Skin of body (tissue), 2 donors: Measurements from ENCODE around the gene ZNF462. TPM values are rescaled to one million over a fixed set of nuclear protein-coding genes. Genes with fewer than 3 reads are reported as not detected.
A peak's percentile ranks its signal among the peaks of the same experiment; 100 is the strongest.
"Not testable (repeated sequence)": the region's sequence is repeated elsewhere in the genome, so short reads cannot be mapped to it uniquely, and the experiment has no call there.

ENCODE experiments used
- DNase-seq: peaks from one replicate; lab custom pipeline; 2025; lab: John Stamatoyannopoulos, UW
- total RNA-seq: library from RNA; depleted of rRNA; stranded (reverse); fragments of >200 nt; gene quantifications from one replicate; pipeline ENCODE4 v1.2.3, GENCODE V29; 2014

ZNF462 gene
- total RNA-seq, 1 donor from 2014 or later = 25.7 TPM

DNA sequence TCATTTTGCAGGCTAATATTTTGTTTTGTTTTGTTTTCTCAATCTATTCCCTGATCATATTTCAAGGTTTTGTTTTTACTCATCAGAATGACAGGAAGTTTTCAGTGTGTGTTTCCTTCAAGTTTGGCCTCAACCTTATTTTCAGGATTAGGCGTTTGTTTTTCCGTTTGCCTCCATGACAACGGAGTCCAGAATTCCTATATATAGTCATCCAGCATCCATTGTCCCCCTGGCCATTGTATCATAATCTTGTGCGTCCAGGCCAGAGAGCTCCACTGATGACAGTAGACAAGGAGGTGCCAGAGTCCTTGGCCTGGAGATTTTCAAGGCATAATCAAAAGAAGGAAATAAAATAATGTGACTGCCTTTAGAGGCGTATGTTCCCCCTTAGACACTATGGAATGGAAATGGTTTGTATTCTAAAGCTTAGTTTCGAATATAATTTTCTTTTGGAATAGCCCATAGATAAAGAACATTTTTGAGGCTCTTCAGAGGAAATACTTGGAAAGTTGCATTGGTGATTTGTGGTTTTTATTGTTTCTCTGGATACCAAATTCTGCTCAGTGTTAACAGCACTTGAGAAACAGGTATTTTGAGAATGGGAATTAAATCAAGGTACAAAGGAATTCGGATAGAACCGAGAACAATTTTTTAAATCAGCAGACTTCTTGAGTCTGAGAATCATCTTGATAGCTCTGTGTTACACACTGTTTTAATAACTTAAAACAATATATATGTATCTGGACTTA lies 99.8 kb downstream of the ZNF462 start:
- DNase-seq = peak; percentile 29

- no peak for DNase-seq
These were observed 100.7 kb downstream of the ZNF462 start for GRCh38 chr9:106963684-106964083.

DNA sequence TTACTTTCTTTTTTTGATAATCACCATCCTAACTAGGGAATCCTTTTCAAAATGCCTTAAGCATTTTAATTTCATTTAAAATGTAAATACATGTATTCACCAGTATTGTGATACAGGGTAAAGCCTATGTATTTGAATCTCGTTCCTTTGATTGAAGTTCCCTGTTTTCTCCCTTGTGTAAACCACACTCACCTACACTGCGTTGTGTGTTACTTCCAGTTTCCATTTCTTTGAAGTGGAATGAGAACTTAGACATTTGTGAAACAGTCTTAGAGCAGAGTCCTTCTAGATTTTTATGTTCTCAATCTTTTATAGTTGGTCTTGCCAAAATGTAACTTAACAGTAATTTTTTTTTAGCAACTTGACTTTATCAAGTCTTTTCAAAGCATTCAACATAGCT lies 101.4 kb downstream of the ZNF462 start:
- no peak for DNase-seq

DNA sequence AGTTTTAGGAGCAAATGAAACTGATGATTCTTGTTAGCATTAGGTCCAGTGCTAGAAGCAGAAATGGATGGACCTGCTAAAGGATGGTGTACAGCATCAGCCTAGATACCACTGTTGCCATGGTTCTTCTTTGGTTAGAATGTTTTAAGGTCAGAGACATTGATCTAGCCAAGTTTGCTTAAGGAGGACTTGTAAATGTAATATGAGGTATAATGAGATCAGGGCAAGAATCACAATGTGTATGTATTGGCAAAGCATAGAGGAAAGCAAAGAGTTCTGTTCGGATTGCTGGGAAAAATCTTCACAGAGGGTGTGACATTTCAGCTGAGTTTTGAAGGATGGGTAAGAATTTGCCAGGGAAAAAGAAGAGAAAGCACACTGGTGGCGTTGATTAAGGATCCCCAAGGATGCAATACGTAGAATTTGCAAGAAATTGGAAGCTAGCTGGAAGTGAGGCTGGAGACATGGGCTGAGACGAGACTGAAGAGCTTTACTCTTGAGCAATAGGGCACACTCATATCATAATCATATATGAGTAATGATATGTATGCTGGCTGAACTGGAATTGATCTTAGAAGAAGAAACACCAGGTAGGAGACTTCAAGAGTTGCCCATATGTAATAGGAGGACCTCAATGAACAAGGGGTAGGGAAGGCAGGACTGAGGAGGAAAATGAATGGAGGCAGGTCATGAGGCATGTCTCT lies 102.0 kb downstream of the ZNF462 start:
- no peak for DNase-seq

DNA sequence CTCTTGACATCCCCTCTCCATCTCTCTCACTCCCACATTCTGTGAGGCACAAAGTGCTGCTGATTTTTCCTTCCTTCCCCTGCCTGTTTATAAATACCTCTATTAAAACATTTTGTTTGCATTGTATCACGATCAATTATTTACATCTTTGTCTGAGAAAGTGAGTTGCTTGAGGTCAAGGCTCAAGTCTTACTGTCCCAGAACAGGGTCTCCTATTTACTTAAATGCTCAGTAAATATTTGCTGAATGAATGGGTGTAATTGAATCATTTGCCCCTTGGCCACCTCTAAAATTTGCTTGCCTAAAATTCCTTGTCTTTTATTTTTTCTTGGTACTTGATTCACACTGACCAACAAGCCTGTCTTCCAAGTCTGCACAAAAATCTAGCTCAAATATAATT lies 103.5 kb downstream of the ZNF462 start:
- DNase-seq = no peak

DNA sequence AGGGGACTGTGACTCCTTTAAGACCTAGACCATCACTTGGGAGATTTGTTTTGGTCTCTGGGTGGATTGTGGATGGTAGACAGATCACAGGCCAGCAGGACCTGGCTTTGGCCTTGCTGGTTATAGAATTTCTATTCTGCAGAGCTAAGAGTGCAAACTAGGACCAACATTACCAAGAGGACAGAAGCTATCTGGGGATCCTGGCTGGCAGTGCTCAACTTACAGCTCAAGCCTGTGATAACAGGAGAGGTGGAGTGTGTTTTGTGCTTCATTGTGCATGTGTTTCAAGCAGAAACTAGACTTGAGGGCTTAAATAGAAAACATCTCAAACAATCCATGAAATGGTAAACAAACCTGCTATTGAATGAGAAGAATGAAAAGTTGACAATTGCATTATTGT lies 106.7 kb downstream of the ZNF462 start:
- no peak for DNase-seq

GRCh38 chr9:106970219-106970975 lies 107.4 kb downstream of the ZNF462 start:
- DNase-seq = no peak

DNA sequence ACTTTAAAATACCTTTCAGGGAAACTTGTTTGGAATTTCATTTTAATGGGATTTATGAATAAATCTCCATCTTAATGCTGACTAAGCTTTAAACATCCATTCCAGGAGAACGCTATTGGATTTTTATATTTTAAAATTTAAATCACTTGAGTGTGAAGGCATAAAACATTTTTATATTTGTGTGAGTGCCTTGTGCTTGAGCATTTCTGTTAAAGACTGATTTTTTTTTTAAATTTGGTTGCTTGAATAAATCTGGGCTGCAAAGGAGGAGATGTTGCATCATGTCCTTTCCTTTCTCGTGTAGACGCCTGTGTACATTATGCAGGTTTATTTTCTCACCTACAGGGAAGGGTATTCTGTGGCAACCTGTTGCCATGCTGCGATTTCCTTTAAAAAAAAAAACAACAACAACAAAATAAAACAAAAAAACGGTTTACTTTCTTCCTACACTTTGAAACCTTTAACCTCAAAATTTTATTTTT lies 108.1 kb downstream of the ZNF462 start:
- DNase-seq = no peak

DNA sequence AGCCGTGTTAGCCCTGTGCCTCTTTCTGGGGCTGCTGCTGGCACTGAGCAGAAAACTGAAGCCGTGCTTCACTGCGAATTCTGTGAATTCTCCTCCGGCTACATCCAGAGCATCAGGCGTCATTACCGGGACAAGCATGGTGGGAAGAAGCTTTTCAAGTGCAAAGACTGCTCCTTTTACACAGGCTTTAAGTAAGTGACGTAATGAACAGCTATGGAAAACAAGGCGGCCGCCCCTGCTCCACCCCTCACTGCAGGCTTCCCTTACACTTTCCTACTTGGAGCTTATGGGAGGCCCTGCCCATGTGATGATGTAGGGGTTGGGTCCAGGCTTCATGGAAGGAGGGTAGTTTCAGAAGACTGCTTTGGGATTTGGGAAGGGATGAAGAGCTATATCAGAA lies 109.1 kb downstream of the ZNF462 start:
- DNase-seq = no peak

DNA sequence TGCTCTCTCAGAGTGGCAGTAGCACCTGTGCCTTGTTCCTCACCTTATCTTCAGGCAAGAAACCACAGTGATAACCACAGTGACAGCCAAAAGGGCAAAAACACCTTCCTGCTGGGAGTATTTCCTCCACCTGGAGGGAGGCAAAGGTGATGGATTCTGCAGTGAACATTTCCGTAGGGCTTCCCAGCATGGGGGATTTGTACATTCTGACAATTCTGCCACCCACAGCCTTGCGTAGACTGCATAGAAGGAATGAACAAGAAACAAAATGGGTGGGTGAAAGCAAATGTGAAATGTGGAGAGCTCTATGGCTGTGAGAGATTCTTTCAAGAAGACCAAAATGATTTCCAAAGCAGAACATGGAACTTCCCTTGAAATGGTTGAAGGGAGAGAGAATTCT lies 111.4 kb downstream of the ZNF462 start:
- DNase-seq = no peak

DNA sequence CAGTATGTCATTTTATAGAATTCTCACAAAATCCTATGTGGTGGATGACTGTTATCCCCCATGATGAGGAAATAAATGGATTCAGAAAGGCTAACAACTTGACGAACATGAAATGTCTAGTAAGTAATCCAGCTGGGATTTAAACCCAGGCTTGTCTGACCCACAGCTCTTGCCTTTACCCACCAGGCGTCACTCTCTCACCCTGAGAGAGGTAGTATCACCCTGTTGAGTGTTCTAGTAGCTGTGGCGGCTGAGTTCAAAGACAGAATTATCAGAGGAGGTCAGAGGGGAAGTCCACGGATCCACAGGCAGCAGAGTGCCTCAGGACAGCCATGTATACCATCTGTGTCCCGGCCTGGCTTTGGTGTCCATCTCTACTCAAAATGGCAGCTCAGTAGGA lies 113.8 kb downstream of the ZNF462 start:
- no peak for DNase-seq

GRCh38 chr9:106980551-106981101 lies 117.7 kb downstream of the ZNF462 start:
- no peak for DNase-seq

- DNase-seq = no peak
These were observed 118.7 kb downstream of the ZNF462 start for GRCh38 chr9:106981396-106982287.

- DNase-seq = no peak
These were observed 119.7 kb downstream of the ZNF462 start for GRCh38 chr9:106982636-106983035.

GRCh38 chr9:106983346-106983745 lies 120.4 kb downstream of the ZNF462 start:
- DNase-seq = no peak

DNA sequence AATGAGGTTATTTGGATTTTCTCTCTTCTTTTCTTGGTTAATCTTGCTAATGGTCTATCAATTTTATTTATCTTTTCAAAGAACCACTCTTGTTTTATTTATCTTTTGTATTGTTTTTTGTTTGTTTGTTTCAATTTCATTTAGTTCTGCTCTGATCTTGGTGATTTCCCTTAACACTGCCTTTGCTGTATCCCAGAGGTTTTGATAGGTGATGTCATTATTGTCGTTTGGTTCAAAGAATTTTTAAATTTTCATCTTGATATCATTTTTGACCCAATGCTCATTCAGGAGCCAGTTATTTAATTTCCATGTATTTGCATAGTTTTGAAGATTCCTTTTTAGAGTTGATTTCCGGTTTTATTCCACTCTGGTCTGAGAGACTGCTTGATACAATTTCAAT lies 126.9 kb downstream of the ZNF462 start:
- not testable (repeated sequence) for DNase-seq

- DNase-seq = no peak
These were observed 129.2 kb downstream of the ZNF462 start for GRCh38 chr9:106992186-106992585.

GRCh38 chr9:106993603-106994002 lies 130.6 kb downstream of the ZNF462 start:
- DNase-seq = no peak

- no peak for DNase-seq
These were observed 131.5 kb downstream of the ZNF462 start for GRCh38 chr9:106994463-106994862.

DNA sequence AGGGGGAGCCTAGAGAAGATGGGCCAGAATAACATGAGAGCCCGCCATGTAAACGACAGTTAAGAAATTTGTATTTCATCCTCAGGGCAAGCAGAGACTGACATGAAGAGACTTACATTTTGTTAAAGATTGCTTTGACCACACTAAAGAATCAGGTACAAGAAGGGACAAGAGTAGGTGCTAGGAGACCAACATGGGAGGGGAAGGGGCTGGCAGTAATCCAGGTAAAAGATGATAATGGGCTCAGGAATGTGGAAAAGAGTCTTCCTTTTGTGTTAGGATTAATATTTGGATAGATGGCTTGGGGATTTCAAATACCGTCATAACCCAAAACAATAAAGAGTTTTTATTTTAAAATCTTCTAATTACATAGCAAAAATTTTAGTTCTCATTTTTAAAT lies 137.3 kb downstream of the ZNF462 start:
- DNase-seq = no peak

DNA sequence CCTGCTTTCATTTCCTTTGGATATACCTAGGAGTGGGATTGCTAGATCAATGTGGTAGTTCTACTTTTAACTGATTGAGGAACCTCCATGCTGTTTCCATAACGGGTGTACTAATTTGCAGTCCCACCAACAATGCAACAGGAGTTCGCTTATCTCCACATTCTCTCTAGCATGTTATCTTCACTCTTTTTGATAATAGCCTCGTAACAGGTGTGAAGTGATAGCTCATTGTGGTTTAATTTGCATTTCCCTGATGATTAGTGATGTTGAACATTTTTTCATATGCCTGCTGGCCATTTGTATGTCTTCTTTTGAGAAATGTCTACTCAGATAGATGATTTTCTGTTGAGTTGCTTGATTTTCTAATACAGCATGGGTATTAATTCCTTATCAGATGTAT lies 142.2 kb downstream of the ZNF462 start:
- no peak for DNase-seq
